HEK293 (cell line): ENCODE results near the gene EIF4E2.

ENCODE experiments used
- CTCF ChIA-PET: fragments of 350-600 bp; formaldehyde crosslinking; extraction: SDS; loops from one replicate; lab custom pipeline; 2021; ENCODE audit warnings: antibody characterized with exemption; lab: Yijun Ruan, JAX
- POLR2A ChIA-PET: fragments of 300-600 bp; formaldehyde crosslinking; extraction: SDS; loops from one replicate; lab custom pipeline; 2020; ENCODE audit warnings: antibody characterized with exemption, inconsistent platforms; lab: Yijun Ruan, JAX
- H3K27ac ChIP-seq: fragments of 200-500 bp; sonication (Bioruptor generic); 2 replicates; pipeline ENCODE4 v1.5.1; 2014; ENCODE audit warnings: low read depth, low read length, control low read depth, inconsistent platforms; ENCODE audit errors: extremely low read depth
- H3K36me3 ChIP-seq, 2 experiments: fragments of 200-500 bp in 1 of 2; sonication (Bioruptor generic) in 1 of 2; 1 replicate in 1 of 2; 2 replicates in 1 of 2; pipeline ENCODE4 v1.5.1; 2014 to 2017; ENCODE audit warnings: inconsistent platforms in 2 of 2, low read length in 2 of 2; ENCODE audit not compliant: control insufficient read depth in 2 of 2, insufficient read depth in 1 of 2
- H3K4me1 ChIP-seq: fragments of 200-500 bp; sonication (Bioruptor generic); 2 replicates; pipeline ENCODE4 v1.5.1; 2014; ENCODE audit warnings: mild to moderate bottlenecking, low read length, inconsistent platforms; ENCODE audit not compliant: control insufficient read depth, insufficient read depth
- H3K4me3 ChIP-seq: 2 replicates; pipeline ENCODE4 v1.5.1; 2011; ENCODE audit warnings: low read depth, mild to moderate bottlenecking, control low read depth, low read length, moderate library complexity
- H3K9me3 ChIP-seq: fragments of 200-500 bp; sonication (Bioruptor generic); 2 replicates; pipeline ENCODE4 v1.5.1; 2014; ENCODE audit warnings: low read depth, low read length, inconsistent platforms; ENCODE audit not compliant: control insufficient read depth, insufficient read depth
- AEBP2 ChIP-seq: fragments of 450-650 bp; formaldehyde crosslinking; IDR thresholded peaks from 2 replicates; pipeline ENCODE4 v1.5.1; 2016; ENCODE audit warnings: missing biosample characterization, missing genetic modification characterization, borderline replicate concordance
- GLI2 ChIP-seq: fragments of 450-650 bp; formaldehyde crosslinking; IDR thresholded peaks from 2 replicates; pipeline ENCODE4; 2017; ENCODE audit warnings: missing biosample characterization, missing genetic modification characterization, low read depth, borderline replicate concordance
- GLIS1 ChIP-seq: fragments of 450-650 bp; formaldehyde crosslinking; IDR thresholded peaks from 2 replicates; pipeline ENCODE4 v1.5.1; 2016; ENCODE audit warnings: missing biosample characterization, missing genetic modification characterization
- YY1 ChIP-seq: fragments of 450-650 bp; formaldehyde crosslinking; IDR thresholded peaks from 2 replicates; pipeline ENCODE4 v1.5.1; 2018; ENCODE audit warnings: missing biosample characterization, missing genetic modification characterization
- ZBTB26 ChIP-seq: fragments of 450-650 bp; formaldehyde crosslinking; optimal IDR thresholded peaks from 2 replicates; pipeline ENCODE3; 2016; ENCODE audit warnings: missing biosample characterization, mild to moderate bottlenecking, missing genetic modification characterization
- ZEB2 ChIP-seq: fragments of 450-650 bp; formaldehyde crosslinking; IDR thresholded peaks from 2 replicates; pipeline ENCODE4 v1.5.1; 2016; ENCODE audit warnings: missing biosample characterization, missing genetic modification characterization
- ZFP69B ChIP-seq: fragments of 450-650 bp; formaldehyde crosslinking; IDR thresholded peaks from 2 replicates; pipeline ENCODE4 v1.5.1; 2016; ENCODE audit warnings: missing biosample characterization, missing genetic modification characterization
- ZNF155 ChIP-seq: fragments of 450-650 bp; formaldehyde crosslinking; IDR thresholded peaks from 2 replicates; pipeline ENCODE4 v1.5.1; 2016; ENCODE audit warnings: missing biosample characterization, missing genetic modification characterization
- ZNF214 ChIP-seq: fragments of 450-650 bp; formaldehyde crosslinking; IDR thresholded peaks from 2 replicates; pipeline ENCODE4 v1.5.1; 2017; ENCODE audit warnings: missing biosample characterization, mild to moderate bottlenecking, missing genetic modification characterization, borderline replicate concordance
- ZNF324 ChIP-seq: fragments of 450-650 bp; formaldehyde crosslinking; IDR thresholded peaks from 2 replicates; pipeline ENCODE4 v1.5.1; 2016; ENCODE audit warnings: missing biosample characterization, missing genetic modification characterization
- ZNF341 ChIP-seq: fragments of 450-650 bp; formaldehyde crosslinking; IDR thresholded peaks from 2 replicates; pipeline ENCODE4; 2016; ENCODE audit warnings: low read depth, missing biosample characterization, missing genetic modification characterization
- ZNF529 ChIP-seq: fragments of 450-650 bp; formaldehyde crosslinking; IDR thresholded peaks from 2 replicates; pipeline ENCODE4 v1.5.1; 2017; ENCODE audit warnings: missing genetic modification characterization, missing biosample characterization; ENCODE audit not compliant: insufficient replicate concordance
- ZNF600 ChIP-seq: fragments of 450-650 bp; formaldehyde crosslinking; IDR thresholded peaks from 2 replicates; pipeline ENCODE4 v1.5.1; 2016; ENCODE audit warnings: missing biosample characterization, missing genetic modification characterization
- ZNF623 ChIP-seq: fragments of 450-650 bp; formaldehyde crosslinking; IDR thresholded peaks from 2 replicates; pipeline ENCODE4 v1.5.1; 2016; ENCODE audit warnings: missing biosample characterization, missing genetic modification characterization
- ZNF626 ChIP-seq: fragments of 450-650 bp; sonication (Bioruptor Pico); formaldehyde crosslinking; IDR thresholded peaks from 2 replicates; pipeline ENCODE4 v1.5.1; 2018; ENCODE audit warnings: missing biosample characterization, missing genetic modification characterization, inconsistent platforms
- ZNF701 ChIP-seq: fragments of 450-650 bp; formaldehyde crosslinking; IDR thresholded peaks from 2 replicates; pipeline ENCODE4 v1.5.1; 2016; ENCODE audit warnings: missing biosample characterization, missing genetic modification characterization
- ZNF791 ChIP-seq: fragments of 450-650 bp; formaldehyde crosslinking; IDR thresholded peaks from 2 replicates; pipeline ENCODE4 v1.5.1; 2016; ENCODE audit warnings: missing biosample characterization, missing genetic modification characterization
- ZXDB ChIP-seq: fragments of 450-650 bp; formaldehyde crosslinking; IDR thresholded peaks from 2 replicates; pipeline ENCODE4 v1.5.1; 2016; ENCODE audit warnings: missing biosample characterization, missing genetic modification characterization
- TF ChIP-seq, protein P1 (sequence below): fragments of 450-650 bp; formaldehyde crosslinking; IDR thresholded peaks from 2 replicates; pipeline ENCODE4 v1.5.1; 2017; ENCODE audit warnings: missing biosample characterization, missing genetic modification characterization
- TF ChIP-seq, protein P2 (sequence below): fragments of 450-650 bp; formaldehyde crosslinking; IDR thresholded peaks from 2 replicates; pipeline ENCODE4 v1.5.1; 2016; ENCODE audit warnings: missing biosample characterization, missing genetic modification characterization

EIF4E2 gene

GRCh38 chr2:232545511-232546375 is 4.7 kb upstream of the EIF4E2 start (continued):
- TF ChIP-seq AEBP2 (tag by site-specific recombination), result no peak

DNA sequence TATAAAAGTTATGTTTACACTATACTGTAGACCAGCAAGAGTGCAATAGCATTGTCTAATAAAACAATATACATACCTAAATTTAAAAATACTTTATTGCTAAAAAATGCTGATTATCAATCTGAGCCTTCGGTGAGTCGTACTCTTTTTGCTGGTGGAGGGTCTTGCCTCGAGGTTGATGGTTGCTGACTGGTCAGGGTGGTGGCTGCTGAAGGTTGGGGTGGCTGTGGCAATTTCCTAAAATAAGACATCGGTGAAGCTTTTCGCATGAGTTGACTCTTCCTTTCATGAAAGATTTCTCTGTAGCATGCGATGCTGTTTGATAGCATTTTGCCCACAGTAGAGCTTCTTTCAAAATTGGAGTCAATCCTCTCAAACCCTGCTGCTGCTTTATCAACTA is 2.5 kb upstream of the EIF4E2 start:
- POLR2A ChIA-PET, result interaction anchor here (0.6 kb wide), 1 partner anchor 52 kb away, joined by 3 read pairs; no protein-coding TSS in a partner anchor
- TF ChIP-seq ZNF155 (tag by site-specific recombination) (no peak), ZNF701 (tag by site-specific recombination) (no peak), ZFP69B (tag by site-specific recombination) (no peak), GLI2 (tag by site-specific recombination) (no peak), ZNF791 (tag by site-specific recombination) (no peak), ZEB2 (no peak), ZNF529 (tag by site-specific recombination) (no peak), ZXDB (no peak), ZNF324 (no peak), GLIS1 (tag by site-specific recombination) (no peak), ZNF626 (tag by site-specific recombination) (no peak), ZNF341 (tag by site-specific recombination) (no peak), ZBTB26 (no peak), YY1 (tag by site-specific recombination) (no peak), ZNF214 (no peak), ZNF600 (no peak)
- TF ChIP-seq, protein P1, sequence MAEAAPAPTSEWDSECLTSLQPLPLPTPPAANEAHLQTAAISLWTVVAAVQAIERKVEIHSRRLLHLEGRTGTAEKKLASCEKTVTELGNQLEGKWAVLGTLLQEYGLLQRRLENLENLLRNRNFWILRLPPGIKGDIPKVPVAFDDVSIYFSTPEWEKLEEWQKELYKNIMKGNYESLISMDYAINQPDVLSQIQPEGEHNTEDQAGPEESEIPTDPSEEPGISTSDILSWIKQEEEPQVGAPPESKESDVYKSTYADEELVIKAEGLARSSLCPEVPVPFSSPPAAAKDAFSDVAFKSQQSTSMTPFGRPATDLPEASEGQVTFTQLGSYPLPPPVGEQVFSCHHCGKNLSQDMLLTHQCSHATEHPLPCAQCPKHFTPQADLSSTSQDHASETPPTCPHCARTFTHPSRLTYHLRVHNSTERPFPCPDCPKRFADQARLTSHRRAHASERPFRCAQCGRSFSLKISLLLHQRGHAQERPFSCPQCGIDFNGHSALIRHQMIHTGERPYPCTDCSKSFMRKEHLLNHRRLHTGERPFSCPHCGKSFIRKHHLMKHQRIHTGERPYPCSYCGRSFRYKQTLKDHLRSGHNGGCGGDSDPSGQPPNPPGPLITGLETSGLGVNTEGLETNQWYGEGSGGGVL (tag by site-specific recombination), result no peak
- TF ChIP-seq, all 188 proteins: peak for 0
- Histone ChIP-seq H3K9me3 (no peaks in the 10 kb centered on the region), H3K4me3 (no peak overlapping the region), H3K36me3 (peaks cover 17 to 37% of the 10 kb centered on the region in 2 experiments; a peak in 2 of 3 replicates), H3K4me1 (no peaks in the 10 kb centered on the region), H3K27ac (no peak overlapping the region)
- CTCF ChIA-PET, result no interaction called here

- Histone ChIP-seq H3K9me3 (no peaks in the 10 kb centered on the region), H3K4me3 (peak overlapping the region; percentile 94), H3K4me1 (no peaks in the 10 kb centered on the region), H3K36me3 (peaks cover 17 to 42% of the 10 kb centered on the region in 2 experiments; a peak in 2 of 3 replicates), H3K27ac (peak overlapping the region; percentile 82)
- CTCF ChIA-PET, result no interaction called here
- TF ChIP-seq, protein P2, sequence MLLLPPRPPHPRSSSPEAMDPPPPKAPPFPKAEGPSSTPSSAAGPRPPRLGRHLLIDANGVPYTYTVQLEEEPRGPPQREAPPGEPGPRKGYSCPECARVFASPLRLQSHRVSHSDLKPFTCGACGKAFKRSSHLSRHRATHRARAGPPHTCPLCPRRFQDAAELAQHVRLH (tag by site-specific recombination), result no peak
- TF ChIP-seq ZNF623 (tag by site-specific recombination) (no peak), YY1 (tag by site-specific recombination) (0 out of 2 replicates have a peak, but pooled peaks have one; percentile 36)
- POLR2A ChIA-PET, result interaction anchor here (1.0 to 1.4 kb wide), 7 partner anchors 12 to 83 kb away, joined by 3 to 9 read pairs (median 3); partner anchors contain the start of gene EFHD1
Measured at GRCh38 chr2:232549655-232550353, 685 bp upstream of the EIF4E2 start.
